CD14-positive monocyte (primary cell): ENCODE measurements around the gene ZGLP1. TPM values are rescaled to one million over a fixed set of nuclear protein-coding genes. Genes with fewer than 3 reads are reported as not detected.
A peak's percentile ranks its signal among the peaks of the same experiment; 100 is the strongest.

ENCODE experiments used
- DNase-seq, 3 donors: peaks; one replicate each; pipeline ENCODE4 v3.0.0-alpha.2; 2011 to 2022
- H2AFZ ChIP-seq: 2 replicates; pipeline ENCODE4 v1.6.0; 2012; ENCODE audit warnings: mild to moderate bottlenecking, low read depth, low read length, inconsistent platforms; ENCODE audit not compliant: insufficient read depth, poor library complexity, severe bottlenecking
- H3K27ac ChIP-seq, 2 donors: 1 replicate in 1 of 2; 2 replicates in 1 of 2; pipeline ENCODE4 v1.5.1; 2012 to 2013; ENCODE audit warnings: low read length in 2 of 2, control low read depth in 1 of 2, inconsistent platforms in 1 of 2, low read depth in 1 of 2, mild to moderate bottlenecking in 1 of 2
- H3K27me3 ChIP-seq, 2 donors: one replicate each; pipeline versions ENCODE4 v1.6.0 to v1.6.1; 2011 to 2013; ENCODE audit warnings: low read length in 2 of 2; ENCODE audit not compliant: control insufficient read depth in 2 of 2, insufficient read depth in 2 of 2
- H3K36me3 ChIP-seq, 2 donors: replicated peaks in 1 of 2; 1 replicate in 1 of 2; 2 replicates in 1 of 2; pipeline versions ENCODE4 v1.5.1 to v1.6.1; 2012 to 2013; ENCODE audit warnings: low read length in 2 of 2, control low read depth in 1 of 2, inconsistent platforms in 1 of 2, mild to moderate bottlenecking in 1 of 2; ENCODE audit not compliant: insufficient read depth in 2 of 2, control insufficient read depth in 1 of 2
- H3K4me1 ChIP-seq, 2 donors: 1 replicate in 1 of 2; 2 replicates in 1 of 2; pipeline versions ENCODE4 v1.5.1 to v1.6.1; 2012 to 2013; ENCODE audit warnings: low read length in 2 of 2, control low read depth in 1 of 2, inconsistent platforms in 1 of 2, mild to moderate bottlenecking in 1 of 2, moderate library complexity in 1 of 2; ENCODE audit not compliant: insufficient read depth in 2 of 2, control insufficient read depth in 1 of 2
- H3K4me2 ChIP-seq: replicated peaks from 2 replicates; pipeline ENCODE3; 2012; ENCODE audit warnings: low read length, moderate library complexity, mild to moderate bottlenecking; ENCODE audit not compliant: poor library complexity, severe bottlenecking; ENCODE audit errors: extremely low read depth
- H3K4me3 ChIP-seq, 3 experiments: fragments of 200-600 bp in 1 of 3; sonication (generic) in 1 of 3; replicated peaks in 1 of 3; 1 replicate in 2 of 3; 2 replicates in 1 of 3; pipeline ENCODE4 v1.5.1; 2011 to 2013; ENCODE audit warnings: low read length in 3 of 3, mild to moderate bottlenecking in 3 of 3, control low read depth in 2 of 3, low read depth in 2 of 3, inconsistent platforms in 1 of 3, moderate library complexity in 1 of 3
- H3K79me2 ChIP-seq: 2 replicates; pipeline ENCODE4 v1.6.0; 2012; ENCODE audit warnings: mild to moderate bottlenecking, control low read depth, inconsistent platforms, low read length, moderate library complexity; ENCODE audit not compliant: insufficient read depth
- H3K9ac ChIP-seq: 2 replicates; pipeline ENCODE4 v1.6.0; 2017; ENCODE audit warnings: low read length, mild to moderate bottlenecking; ENCODE audit not compliant: insufficient read depth, poor library complexity, severe bottlenecking
- H3K9me3 ChIP-seq, 2 donors: replicated peaks in 1 of 2; 1 replicate in 1 of 2; 2 replicates in 1 of 2; pipeline versions ENCODE4 v1.5.1 to v1.6.1; 2012 to 2013; ENCODE audit warnings: low read length in 2 of 2, control low read depth in 1 of 2; ENCODE audit not compliant: control insufficient read depth in 1 of 2, insufficient read depth in 1 of 2
- H4K20me1 ChIP-seq: 2 replicates; pipeline ENCODE4 v1.6.0; 2012; ENCODE audit warnings: mild to moderate bottlenecking, low read length, control low read depth, moderate library complexity; ENCODE audit not compliant: insufficient read depth
- H3K27ac Mint-ChIP-seq, 7 donors: one replicate each; pipeline ENCODE4 v1.8.0; 2020; ENCODE audit warnings: mild to moderate bottlenecking in 7 of 7, mixed read lengths in 7 of 7, moderate library complexity in 6 of 7, inconsistent platforms in 2 of 7
- H3K27me3 Mint-ChIP-seq, 3 donors: one replicate each; pipeline ENCODE4 v1.8.0; 2021 to 2022; ENCODE audit warnings: low read depth in 3 of 3, mild to moderate bottlenecking in 3 of 3, mixed read lengths in 3 of 3, moderate library complexity in 3 of 3, inconsistent platforms in 1 of 3
- H3K36me3 Mint-ChIP-seq, 2 donors: one replicate each; pipeline ENCODE4 v1.8.0; 2020; ENCODE audit warnings: mixed read lengths in 2 of 2, inconsistent platforms in 1 of 2, mild to moderate bottlenecking in 1 of 2
- H3K4me1 Mint-ChIP-seq: one replicate; pipeline ENCODE4 v1.8.0; 2020; ENCODE audit warnings: mild to moderate bottlenecking, mixed read lengths
- H3K4me3 Mint-ChIP-seq, 2 donors: one replicate each; pipeline ENCODE4 v1.8.0; 2020; ENCODE audit warnings: mild to moderate bottlenecking in 2 of 2, mixed read lengths in 2 of 2, moderate library complexity in 1 of 2
- H3K9me3 Mint-ChIP-seq, 7 donors: one replicate each; pipeline ENCODE4 v1.8.0; 2020 to 2022; ENCODE audit warnings: mixed read lengths in 7 of 7, mild to moderate bottlenecking in 6 of 7, moderate library complexity in 6 of 7, inconsistent platforms in 2 of 7
- CTCF ChIP-seq: fragments of 200-600 bp; IDR thresholded peaks from one replicate; pipeline ENCODE4 v1.8.0; 2022; ENCODE audit warnings: antibody characterized with exemption, mild to moderate bottlenecking
- WGBS: methylation state at CpG from one replicate; pipeline ENCODE4 v1.1.5; 2013; ENCODE audit warnings: missing lambda C conversion rate; ENCODE audit not compliant: insufficient coverage; 5-methylcytosine and 5-hydroxymethylcytosine counted together
- intact Hi-C, 2 donors: fragments of 100-400 bp; cut with micrococcal nuclease; formaldehyde crosslinking; loops; one replicate each; pipeline versions ENCODE4 v1.15.0 to v1.15.1; 2023
- polyA plus RNA-seq, 3 donors: library from polyadenylated mRNA; depleted of rRNA in 1 of 3; unstranded in 2 of 3; stranded (reverse) in 1 of 3; fragments of 300-500 nt in 2 of 3; fragments of >200 nt in 1 of 3; fragmentation: Illumina TruSeq in 2 of 3; gene quantifications; 1 replicate in 2 of 3; 2 replicates in 1 of 3; pipeline ENCODE4 v1.2.3, GENCODE V29; 2012 to 2021

ZGLP1 gene
- polyA plus RNA-seq, 3 donors = 3.5 to 11.7 (median 9.4) TPM

DNA sequence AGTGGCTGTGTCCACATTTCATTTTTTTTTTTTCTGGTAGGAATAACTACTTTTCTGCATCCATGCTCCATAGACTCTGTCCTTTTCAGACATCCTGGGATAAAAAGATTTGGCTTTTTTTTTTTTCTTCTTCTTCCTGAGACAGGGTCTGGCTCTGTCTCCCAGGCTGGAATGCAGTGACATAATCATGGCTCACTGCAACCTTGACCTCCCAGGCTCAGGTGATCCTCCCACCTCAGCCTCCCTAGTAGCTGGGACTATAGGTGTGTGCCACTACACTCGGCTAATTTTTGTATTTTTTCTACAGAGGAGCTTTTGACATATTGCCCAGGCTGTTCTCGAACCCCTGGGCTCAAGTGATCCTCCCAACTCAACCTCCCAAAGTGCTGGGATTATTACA is 33.9 kb upstream of the ZGLP1 start:
- Histone ChIP-seq H4K20me1 (no peaks in the 10 kb centered on the region), H3K9ac (no peak overlapping the region), H3K79me2 (peaks cover 10% of the 10 kb centered on the region), H3K27ac (no peak overlapping the region), H3K4me2 (no peak overlapping the region), H3K27me3 (no peaks in the 10 kb centered on the region), H3K4me1 (peaks cover 51 to 52% of the 10 kb centered on the region in 2 donors), H3K36me3 (no peaks in the 10 kb centered on the region), H3K9me3 (no peaks in the 10 kb centered on the region), H2AFZ (no peak overlapping the region), H3K4me3 (no peak overlapping the region)
- H3K27me3 Mint-ChIP-seq = peaks cover 0 to 7% (median 4%) of the 10 kb centered on the region in 3 donors
- H3K36me3 Mint-ChIP-seq = peaks cover under 1 to 4% of the 10 kb centered on the region in 2 donors
- DNase-seq = no peak
- peak overlapping the region in 1 of 2 donors; percentile 16 for H3K4me3 Mint-ChIP-seq
- intact Hi-C loops = no loop called here
- H3K9me3 Mint-ChIP-seq = peaks cover 0 to 2% (median 0%) of the 10 kb centered on the region in 7 donors
- TF ChIP-seq CTCF = no peak
- WGBS = no CpG with 5 or more reads among the region's 2 CpGs
- peaks cover 44% of the 10 kb centered on the region for H3K4me1 Mint-ChIP-seq
- H3K27ac Mint-ChIP-seq = peak overlapping the region in 3 of 7 donors; percentile 22 to 45 (median 25)

GRCh38 chr19:10339977-10340376 is 30.4 kb upstream of the ZGLP1 start:
- peak overlapping the region in 1 of 2 donors; percentile 90 for H3K4me3 Mint-ChIP-seq
- Histone ChIP-seq H3K9ac (peak overlapping the region; percentile 71), H3K27ac (peak overlapping the region in 1 of 2 donors; percentile 91), H4K20me1 (no peaks in the 10 kb centered on the region), H3K79me2 (peaks cover 43% of the 10 kb centered on the region), H3K4me3 (peak overlapping the region in 1 of 3 experiments; percentile 93), H3K4me2 (peak overlapping the region; percentile 96), H2AFZ (no peak overlapping the region), H3K9me3 (no peaks in the 10 kb centered on the region), H3K27me3 (no peaks in the 10 kb centered on the region), H3K4me1 (peaks cover 38 to 45% of the 10 kb centered on the region in 2 donors), H3K36me3 (peaks cover 13 to 16% of the 10 kb centered on the region in 2 donors)
- 100% methylated on average over 2 of the region's 5 CpGs for WGBS
- peaks cover 38% of the 10 kb centered on the region for H3K4me1 Mint-ChIP-seq
- peaks cover 0 to 2% (median 0%) of the 10 kb centered on the region in 7 donors for H3K9me3 Mint-ChIP-seq
- H3K27ac Mint-ChIP-seq = peak overlapping the region; percentile 82 to 98 (median 92)
- TF ChIP-seq CTCF = no peak
- no peak for DNase-seq
- intact Hi-C loops = no loop called here
- H3K27me3 Mint-ChIP-seq = peaks cover 0 to 7% (median 2%) of the 10 kb centered on the region in 3 donors
- peaks cover 12 to 22% of the 10 kb centered on the region in 2 donors for H3K36me3 Mint-ChIP-seq
